ENCODE data around the gene IFT57.
"Not testable (repeated sequence)": the region's sequence is repeated elsewhere in the genome, so short reads cannot be mapped to it uniquely, and the experiment has no call there.

GRCh38 chr3:108268235-108268634 is 46.0 kb upstream of the IFT57 start:
- TF ChIP-seq CTCF, POLR2A, EP300, POLR2AphosphoS5 (IDR thresholded peaks at IDR 0.05): not testable (repeated sequence)
